HAP-1 (cell line): ENCODE measurements around the gene PDCL2.
"Not testable (repeated sequence)": the region's sequence is repeated elsewhere in the genome, so short reads cannot be mapped to it uniquely, and the experiment has no call there.

Experiments used
- DNase-seq, 2 experiments: peaks; one replicate each; pipeline ENCODE4 v3.0.0-alpha.2; 2016 to 2020; ENCODE audit warnings: low spot score in 2 of 2
- H3K27me3 ChIP-seq: fragments of 250-450 bp; sonication (Bioruptor Pico); 2 replicates; pipeline ENCODE4 v1.5.1; 2020; ENCODE audit warnings: low read depth, mild to moderate bottlenecking, moderate library complexity
- H3K36me3 ChIP-seq: fragments of 250-450 bp; sonication (Bioruptor Pico); replicated peaks from 2 replicates; pipeline ENCODE4 v1.5.1; 2020; ENCODE audit warnings: mild to moderate bottlenecking
- H3K4me1 ChIP-seq: fragments of 250-450 bp; sonication (Bioruptor Pico); 2 replicates; pipeline ENCODE4 v1.5.1; 2020; ENCODE audit warnings: mild to moderate bottlenecking
- H3K4me3 ChIP-seq: fragments of 250-450 bp; sonication (Bioruptor Pico); 2 replicates; pipeline ENCODE4 v1.5.1; 2020; ENCODE audit warnings: mild to moderate bottlenecking, moderate library complexity
- H3K9me3 ChIP-seq: fragments of 250-450 bp; sonication (Bioruptor Pico); 2 replicates; pipeline ENCODE4 v1.5.1; 2020; ENCODE audit warnings: mild to moderate bottlenecking, moderate library complexity
- in situ Hi-C: fragments of 300-500 bp; cut with MboI; formaldehyde crosslinking; loops from 3 replicates; pipeline ENCODE4 v1.14.3; 2020; ENCODE audit warnings: low sequenced_read_pairs, inconsistent platforms, mixed read lengths

PDCL2 gene, protein sequence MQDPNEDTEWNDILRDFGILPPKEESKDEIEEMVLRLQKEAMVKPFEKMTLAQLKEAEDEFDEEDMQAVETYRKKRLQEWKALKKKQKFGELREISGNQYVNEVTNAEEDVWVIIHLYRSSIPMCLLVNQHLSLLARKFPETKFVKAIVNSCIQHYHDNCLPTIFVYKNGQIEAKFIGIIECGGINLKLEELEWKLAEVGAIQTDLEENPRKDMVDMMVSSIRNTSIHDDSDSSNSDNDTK

DNA sequence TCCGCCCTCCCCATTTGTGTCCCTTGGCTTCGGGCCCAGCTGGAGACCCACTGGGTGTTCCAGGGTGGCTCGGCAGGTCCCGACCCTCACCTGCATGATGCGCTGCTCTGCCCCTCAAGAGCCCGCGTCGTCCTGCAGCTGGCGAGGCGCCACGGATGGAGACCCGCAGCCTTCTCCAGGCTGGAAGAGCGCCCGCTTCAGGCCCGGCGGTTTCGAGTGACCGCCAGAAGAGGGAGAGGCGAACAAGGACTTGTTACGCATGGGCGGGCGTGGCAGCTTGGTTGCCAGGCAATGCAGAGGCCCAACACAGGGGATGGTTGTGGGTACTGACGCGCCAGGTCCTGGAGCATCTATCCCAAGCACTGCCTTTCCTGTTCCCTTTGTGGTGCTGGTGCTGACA, at the start of gene PDCL2:
PDCL2 (minus strand) TSS at position 232 of the 400 bp plus-strand sequence; CDS start at position 96, 136 bp downstream.
- Histone ChIP-seq H3K4me1 (no peaks in the 10 kb centered on the region), H3K27me3 (no peaks in the 10 kb centered on the region), H3K4me3 (no peak within 1 kb of the TSS), H3K36me3 (no peaks in the 10 kb centered on the region), H3K9me3 (no peaks in the 10 kb centered on the region)
- DNase-seq = no peak
- in situ Hi-C loops = no loop called here

DNA sequence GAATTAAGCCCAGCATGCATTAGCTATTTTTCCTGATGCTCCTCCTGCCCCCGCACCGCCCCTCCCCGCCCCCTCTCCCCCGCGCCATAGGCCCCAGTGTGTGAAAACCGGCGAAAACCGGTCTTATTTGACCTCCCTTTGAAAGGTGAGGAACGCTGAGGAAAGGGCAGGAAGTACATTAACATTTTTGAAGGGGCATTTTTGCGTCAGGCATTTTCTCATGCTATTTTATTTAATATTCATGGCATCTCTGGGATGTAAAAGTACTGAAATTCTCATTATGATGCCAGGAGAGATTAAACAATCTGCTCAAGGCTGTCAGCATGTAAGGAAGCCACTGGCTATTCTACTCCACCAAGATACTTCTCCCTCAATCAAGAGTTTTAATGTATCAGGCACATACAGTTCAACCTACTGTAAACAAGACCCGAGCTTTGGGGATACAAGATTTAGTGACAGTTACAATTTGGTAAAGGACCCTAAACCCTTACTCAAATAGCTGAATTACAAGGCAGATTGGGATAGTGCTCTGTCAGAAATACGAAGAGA, 45.3 kb upstream of the PDCL2 start:
- peaks cover 30% of the 10 kb centered on the region for H3K4me1 ChIP-seq
- no peaks in the 10 kb centered on the region for H3K9me3 ChIP-seq
- DNase-seq = peak; percentile 57 to 72
- in situ Hi-C loops = no loop called here
- H3K36me3 ChIP-seq = 0 out of 2 replicates have a peak, but pooled peaks cover 2% of the 10 kb centered on the region
- no peak overlapping the region for H3K4me3 ChIP-seq
- no peaks in the 10 kb centered on the region for H3K27me3 ChIP-seq

DNA sequence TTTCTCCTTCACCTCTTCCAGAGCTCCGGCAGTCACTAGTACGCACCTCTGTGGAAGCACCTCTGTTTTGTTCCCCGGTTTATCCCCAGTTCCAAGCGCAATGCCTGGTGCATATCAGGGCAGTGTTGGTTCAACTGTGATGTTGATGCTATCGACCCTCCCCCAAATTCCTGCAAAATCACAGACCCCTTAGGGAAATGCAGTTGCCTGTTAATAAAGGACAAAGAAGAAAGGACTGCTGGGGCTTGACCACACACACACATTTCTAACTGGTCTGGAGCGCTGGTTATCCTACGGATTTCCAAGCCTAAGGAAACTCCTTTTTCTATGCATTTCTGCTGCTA, 44.6 kb upstream of the PDCL2 start:
- no peaks in the 10 kb centered on the region for H3K27me3 ChIP-seq
- in situ Hi-C loops = no loop called here
- H3K4me1 ChIP-seq = peaks cover 31% of the 10 kb centered on the region
- H3K4me3 ChIP-seq = peak overlapping the region; percentile 58
- peak in 1 of 2 experiments; percentile 29 for DNase-seq
- 0 out of 2 replicates have a peak, but pooled peaks cover 2% of the 10 kb centered on the region for H3K36me3 ChIP-seq
- H3K9me3 ChIP-seq = no peaks in the 10 kb centered on the region

DNA sequence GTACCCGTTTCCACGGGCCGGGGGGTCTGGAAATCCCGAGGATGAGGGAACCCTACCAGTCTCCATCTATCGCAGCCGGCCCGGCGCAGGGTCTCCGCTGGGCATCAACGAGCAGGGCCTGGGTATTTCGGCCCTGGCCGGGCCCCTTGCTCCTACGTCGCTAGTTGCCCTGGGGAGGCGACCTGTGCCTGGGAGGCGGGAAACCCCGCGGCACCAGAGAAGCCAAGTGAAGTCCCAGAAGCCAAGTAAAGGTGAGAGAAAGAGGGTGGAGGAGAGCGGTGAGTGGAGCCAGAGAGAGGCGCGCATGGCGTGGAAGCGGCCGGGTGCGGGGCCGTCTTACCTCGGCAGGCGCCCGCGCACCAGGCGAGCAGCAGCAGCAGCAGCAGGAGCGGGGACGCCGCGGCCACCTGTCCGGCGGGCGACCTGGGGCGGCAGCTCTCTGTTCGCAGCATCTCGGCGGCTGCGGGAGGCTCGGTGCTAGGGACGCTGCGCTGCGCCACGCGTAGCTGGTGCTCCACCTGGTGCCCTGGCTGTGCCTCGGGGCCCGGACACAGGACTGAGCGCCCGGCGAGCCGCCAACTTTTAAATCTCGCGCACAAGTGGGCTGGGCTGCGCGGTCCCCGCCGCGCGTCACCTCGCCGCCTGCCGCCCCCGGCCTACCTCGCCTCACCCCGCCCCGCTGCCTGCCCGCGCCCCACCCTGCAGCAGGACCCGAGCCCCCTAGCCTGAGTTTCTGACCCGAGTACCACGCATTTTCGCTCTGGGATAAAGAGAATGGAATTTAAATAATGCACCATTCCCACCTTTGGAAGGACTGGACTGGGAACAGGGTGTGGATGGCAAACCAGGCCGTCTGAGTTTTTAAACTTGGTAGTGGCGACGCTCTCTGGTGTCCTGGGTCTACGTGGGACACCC, 44.0 kb upstream of the PDCL2 start, which contains the start of gene NMU:
NMU (minus strand) TSS at position 558 of the 915 bp plus-strand sequence; CDS start at position 452, 106 bp downstream.
- in situ Hi-C loops = no loop called here
- no peaks in the 10 kb centered on the region for H3K27me3 ChIP-seq
- H3K36me3 ChIP-seq = 0 out of 2 replicates have a peak, but pooled peaks cover 2% of the 10 kb centered on the region
- peak within 1 kb of the TSS; percentile 58 for H3K4me3 ChIP-seq
- peaks cover 31% of the 10 kb centered on the region for H3K4me1 ChIP-seq
- DNase-seq = peak; percentile 54 to 84
- H3K9me3 ChIP-seq = no peaks in the 10 kb centered on the region

DNA sequence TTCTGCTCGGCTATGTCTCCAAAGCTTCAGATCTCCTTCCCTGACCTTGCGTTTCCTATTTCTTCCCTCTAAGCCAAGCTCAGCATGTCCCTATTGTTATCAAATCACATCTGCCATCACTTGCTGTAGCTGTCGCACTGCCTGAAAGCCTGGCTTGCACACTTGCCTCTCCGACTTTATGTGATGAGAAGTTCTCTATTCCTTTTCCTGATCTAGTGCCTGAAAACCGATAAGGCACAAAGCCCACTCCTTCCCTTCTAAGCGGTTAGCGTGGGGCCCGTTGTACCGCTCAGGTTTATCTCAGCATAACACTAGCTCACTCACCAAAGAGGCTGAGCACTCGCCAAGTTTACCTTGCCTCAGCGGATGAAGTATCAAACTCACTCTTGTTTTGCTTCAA, 43.2 kb upstream of the PDCL2 start:
- H3K27me3 ChIP-seq = no peaks in the 10 kb centered on the region
- H3K4me3 ChIP-seq = peak overlapping the region; percentile 58
- DNase-seq = peak; percentile 36 to 59
- peaks cover 31% of the 10 kb centered on the region for H3K4me1 ChIP-seq
- in situ Hi-C loops = no loop called here
- H3K9me3 ChIP-seq = no peaks in the 10 kb centered on the region
- H3K36me3 ChIP-seq = 0 out of 2 replicates have a peak, but pooled peaks cover 2% of the 10 kb centered on the region

DNA sequence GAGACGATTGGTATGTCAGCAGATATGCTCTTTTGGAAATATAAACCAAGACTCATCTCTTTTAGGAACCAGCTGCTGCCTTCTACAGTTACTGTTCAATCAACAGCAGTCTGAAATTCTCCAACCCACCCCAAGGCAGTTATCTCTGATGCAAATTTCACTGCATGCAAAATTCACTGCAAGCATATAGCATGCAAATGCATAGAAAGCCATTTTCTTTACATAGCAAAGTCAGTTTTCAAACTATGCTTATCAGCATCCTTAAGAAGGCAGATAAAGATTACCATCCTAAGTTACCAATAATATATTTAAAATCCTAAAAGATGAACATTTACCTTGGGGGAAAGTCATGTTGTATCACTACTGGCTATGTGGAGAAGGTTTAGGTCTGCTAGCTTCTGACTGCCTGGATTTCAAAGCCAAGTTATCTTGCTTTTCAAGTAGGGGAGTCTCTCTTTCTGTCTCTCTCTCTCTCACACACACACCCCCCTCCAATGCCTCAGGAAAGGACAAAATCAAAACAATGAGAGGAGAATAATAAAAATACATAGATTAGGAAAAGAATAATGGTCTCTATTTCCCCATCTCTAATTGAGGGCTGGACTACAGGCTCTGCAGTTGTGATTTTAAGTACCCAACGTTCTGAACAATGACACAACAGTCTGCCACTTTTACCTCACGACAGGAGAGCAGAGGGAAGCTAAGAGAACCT, 42.5 kb upstream of the PDCL2 start:
- Histone ChIP-seq H3K9me3 (no peaks in the 10 kb centered on the region), H3K27me3 (no peaks in the 10 kb centered on the region), H3K4me3 (peak overlapping the region; percentile 58), H3K4me1 (peaks cover 31% of the 10 kb centered on the region), H3K36me3 (0 out of 2 replicates have a peak, but pooled peaks cover 2% of the 10 kb centered on the region)
- in situ Hi-C loops = no loop called here
- no peak for DNase-seq

DNA sequence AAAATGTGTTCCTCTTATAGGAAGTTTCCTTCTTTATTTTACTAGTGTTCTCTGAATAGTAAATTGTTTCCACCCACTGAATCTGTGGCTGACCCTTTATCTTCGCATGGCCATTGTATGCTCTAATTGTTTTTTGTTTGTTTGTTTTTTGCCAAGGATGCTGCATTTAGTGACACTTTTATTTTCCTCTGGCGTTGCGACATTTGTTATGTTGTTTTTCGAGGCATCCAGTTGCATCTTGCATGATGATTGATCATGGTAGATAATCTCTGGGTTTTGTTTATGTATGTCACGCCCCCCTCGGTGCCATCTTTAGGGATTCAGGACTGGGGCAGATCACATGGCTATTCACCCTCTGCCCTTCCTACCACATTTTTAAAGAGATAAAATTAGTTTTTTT, 41.9 kb upstream of the PDCL2 start:
- no peak for DNase-seq
- no peaks in the 10 kb centered on the region for H3K27me3 ChIP-seq
- H3K4me3 ChIP-seq = no peak overlapping the region
- peaks cover 2% of the 10 kb centered on the region; the same call in 1 of the 2 replicates for H3K36me3 ChIP-seq
- in situ Hi-C loops = no loop called here
- peaks cover 31% of the 10 kb centered on the region for H3K4me1 ChIP-seq
- H3K9me3 ChIP-seq = no peaks in the 10 kb centered on the region

DNA sequence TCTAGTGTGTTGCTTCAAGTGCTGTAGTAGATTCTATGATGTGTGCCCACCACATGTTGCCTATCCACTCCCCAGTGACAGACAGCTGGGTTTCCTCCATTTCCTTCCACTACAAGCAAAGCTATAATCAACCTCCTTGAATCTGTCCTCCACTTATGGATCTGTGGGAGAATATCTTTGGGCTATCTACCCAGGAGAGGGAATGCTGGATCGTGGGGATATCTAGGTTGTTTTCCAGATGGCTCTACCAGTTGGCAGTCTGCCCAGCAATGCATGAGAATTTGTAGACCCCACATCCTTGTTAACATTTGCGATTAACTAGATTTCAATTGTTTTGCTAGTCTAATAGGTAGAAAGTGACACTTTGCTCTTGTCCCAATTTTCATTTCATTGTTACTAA, 33.8 kb upstream of the PDCL2 start:
- no peaks in the 10 kb centered on the region for H3K4me1 ChIP-seq
- no peak overlapping the region for H3K4me3 ChIP-seq
- H3K27me3 ChIP-seq = no peaks in the 10 kb centered on the region
- no peak for DNase-seq
- no peaks in the 10 kb centered on the region for H3K9me3 ChIP-seq
- in situ Hi-C loops = no loop called here
- H3K36me3 ChIP-seq = no peaks in the 10 kb centered on the region; the same call in 1 of the 2 replicates

DNA sequence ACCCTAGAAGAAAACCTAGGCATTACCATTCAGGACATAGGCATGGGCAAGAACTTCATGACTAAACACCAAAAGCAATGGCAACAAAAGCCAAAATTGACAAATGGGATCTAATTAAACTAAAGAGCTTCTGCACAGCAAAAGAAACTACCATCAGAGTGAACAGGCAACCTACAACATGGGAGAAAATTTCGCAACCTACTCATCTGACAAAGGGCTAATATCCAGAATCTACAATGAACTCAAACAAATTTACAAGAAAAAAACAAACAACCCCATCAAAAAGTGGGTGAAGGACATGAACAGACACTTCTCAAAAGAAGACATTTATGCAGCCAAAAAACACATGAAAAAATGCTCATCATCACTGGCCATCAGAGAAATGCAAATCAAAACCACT, 32.0 kb upstream of the PDCL2 start:
- H3K9me3 ChIP-seq, in situ Hi-C loops, H3K4me1 ChIP-seq, H3K4me3 ChIP-seq, H3K36me3 ChIP-seq, DNase-seq, H3K27me3 ChIP-seq: not testable (repeated sequence)

DNA sequence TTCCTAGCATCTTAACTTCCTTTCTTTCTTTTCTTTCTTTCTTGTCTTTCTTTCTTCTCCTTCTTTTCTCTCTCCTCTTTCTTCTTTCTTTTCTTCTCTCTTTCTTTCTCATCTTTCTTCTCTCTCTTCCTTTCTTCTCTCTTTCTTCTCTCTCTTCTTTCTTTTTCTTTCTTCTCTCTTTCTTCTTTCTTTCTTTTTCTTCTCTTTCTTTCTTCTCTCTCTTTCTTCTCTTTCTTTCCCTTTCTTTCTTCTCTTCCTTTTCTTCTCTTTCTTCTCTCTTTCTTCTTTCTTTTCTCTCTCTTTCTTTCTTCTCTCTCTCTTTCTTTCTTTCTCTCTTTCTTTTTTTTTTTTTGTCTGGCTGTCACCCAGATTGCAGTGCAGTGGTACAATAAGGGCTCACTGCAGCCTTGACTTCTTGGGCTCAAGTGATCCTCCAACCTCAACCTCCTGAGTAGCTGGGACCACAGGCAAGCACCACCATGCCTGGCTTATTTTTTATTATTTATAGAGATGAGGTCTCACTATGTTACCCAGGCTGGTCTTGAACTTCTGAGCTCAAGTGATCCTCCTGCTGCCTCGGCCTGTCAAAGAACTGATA, 26.6 kb upstream of the PDCL2 start:
- Histone ChIP-seq H3K27me3 (no peaks in the 10 kb centered on the region), H3K36me3 (no peaks in the 10 kb centered on the region), H3K9me3 (no peaks in the 10 kb centered on the region), H3K4me3 (no peak overlapping the region), H3K4me1 (no peaks in the 10 kb centered on the region)
- in situ Hi-C loops = no loop called here
- DNase-seq = no peak

DNA sequence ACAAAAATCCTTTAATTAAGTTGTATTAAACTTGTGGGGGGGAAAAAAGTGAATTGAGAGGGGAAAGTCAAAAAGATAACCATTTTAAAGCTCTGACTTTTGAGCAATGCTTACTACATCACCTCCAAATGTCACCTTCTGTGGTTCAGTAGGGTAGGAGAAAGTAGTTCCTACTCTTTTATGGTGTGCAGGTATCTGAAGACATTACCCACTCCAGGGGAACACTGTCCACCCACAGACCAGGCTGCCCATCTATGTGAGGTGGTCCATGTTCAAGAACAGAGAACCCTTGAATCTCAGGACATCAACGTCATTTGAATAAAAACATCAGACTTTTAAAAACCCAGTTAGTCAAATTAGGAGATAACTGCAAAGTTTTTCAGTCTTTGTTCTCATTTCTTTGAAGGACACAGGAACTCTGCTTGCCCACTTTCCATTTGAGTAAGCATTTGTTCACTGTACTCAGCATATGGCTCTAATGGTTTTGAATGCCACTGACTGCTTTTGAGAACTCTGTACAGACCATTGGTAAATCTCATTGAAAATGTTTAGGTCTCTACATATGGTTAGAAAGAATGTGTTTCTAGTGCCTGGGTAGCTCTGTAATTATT, 25.6 kb upstream of the PDCL2 start:
- Histone ChIP-seq H3K4me1 (no peaks in the 10 kb centered on the region), H3K9me3 (no peaks in the 10 kb centered on the region), H3K36me3 (no peaks in the 10 kb centered on the region), H3K27me3 (no peaks in the 10 kb centered on the region), H3K4me3 (no peak overlapping the region)
- DNase-seq = no peak
- in situ Hi-C loops = no loop called here

DNA sequence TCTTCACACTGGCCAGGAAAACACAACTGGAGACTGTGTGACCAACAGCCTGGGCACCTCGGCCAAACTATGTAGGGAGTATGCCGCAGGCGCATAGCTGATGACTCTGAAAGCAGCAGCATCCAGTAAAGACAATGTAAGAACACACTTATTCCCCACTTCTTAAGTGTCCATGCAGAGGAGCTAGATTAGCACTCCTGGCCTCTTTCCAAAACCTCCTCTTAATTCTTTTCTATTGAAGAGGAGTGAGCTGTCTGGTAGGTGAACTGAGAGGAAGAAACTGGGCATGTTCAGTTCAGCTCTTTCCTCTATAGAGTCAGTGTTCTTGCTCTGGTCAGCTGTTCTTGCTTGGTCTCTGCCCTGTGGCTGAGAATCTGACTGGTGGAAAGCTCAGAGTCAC, 23.0 kb upstream of the PDCL2 start:
- DNase-seq = peak in 1 of 2 experiments; percentile 9
- Histone ChIP-seq H3K36me3 (no peaks in the 10 kb centered on the region), H3K27me3 (no peaks in the 10 kb centered on the region), H3K9me3 (no peaks in the 10 kb centered on the region), H3K4me3 (no peak overlapping the region), H3K4me1 (no peaks in the 10 kb centered on the region)
- in situ Hi-C loops = no loop called here

DNA sequence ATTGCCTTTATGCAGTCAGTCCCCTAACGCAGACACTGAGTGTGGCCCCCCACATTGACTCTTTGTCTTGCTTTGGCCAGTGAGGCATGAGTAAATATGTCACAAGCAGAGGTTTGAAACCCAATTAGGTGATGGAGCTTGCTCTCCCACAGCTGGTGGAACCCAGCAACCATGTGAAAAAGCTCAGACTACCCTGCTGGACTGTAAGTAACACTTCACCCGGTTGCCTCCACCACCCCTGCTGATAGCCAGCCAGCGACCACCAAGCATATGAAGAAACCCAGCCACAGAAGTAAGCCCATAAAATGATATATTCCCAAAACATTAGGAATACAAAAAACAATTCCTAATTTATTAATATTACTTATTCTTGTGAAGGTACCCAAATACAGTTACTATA, 21.6 kb upstream of the PDCL2 start:
- in situ Hi-C loops = no loop called here
- H3K9me3 ChIP-seq = no peaks in the 10 kb centered on the region
- no peak overlapping the region for H3K4me3 ChIP-seq
- H3K36me3 ChIP-seq = no peaks in the 10 kb centered on the region
- H3K27me3 ChIP-seq = no peaks in the 10 kb centered on the region
- H3K4me1 ChIP-seq = 0 out of 2 replicates have a peak, but pooled peaks cover 2% of the 10 kb centered on the region
- DNase-seq = no peak
